SK-N-SH (cell line): ENCODE results near the gene RGSL1.

Source experiments
- CHD2 ChIP-seq: fragments of 150-350 bp; IDR thresholded peaks from 2 replicates; pipeline ENCODE4 v1.6.1; 2018; ENCODE audit warnings: low read length; ENCODE audit not compliant: partially characterized antibody
- EP300 ChIP-seq, 2 experiments: IDR thresholded peaks; 2 replicates each; pipeline versions ENCODE4 v1.4.0 to v1.6.1; 2012; ENCODE audit warnings: borderline replicate concordance in 1 of 2, low read depth in 1 of 2, low read length in 1 of 2
- FOXM1 ChIP-seq: IDR thresholded peaks from 2 replicates; pipeline ENCODE4 v1.4.0; 2012; ENCODE audit warnings: low read depth, mild to moderate bottlenecking
- RAD21 ChIP-seq: IDR thresholded peaks from 2 replicates; pipeline ENCODE4 v1.6.1; 2012; ENCODE audit warnings: mild to moderate bottlenecking, low read length
- RCOR1 ChIP-seq: fragments of 150-350 bp; IDR thresholded peaks from 2 replicates; pipeline ENCODE4 v1.6.1; 2017; ENCODE audit warnings: antibody characterized with exemption, low read length
- SIN3A ChIP-seq: IDR thresholded peaks from 2 replicates; pipeline ENCODE4 v1.6.1; 2012; ENCODE audit warnings: low read depth, mild to moderate bottlenecking, low read length, moderate library complexity, borderline replicate concordance
- SMC3 ChIP-seq: IDR thresholded peaks from 2 replicates; pipeline ENCODE4 v1.6.1; 2012; ENCODE audit warnings: low read depth, low read length, improper control_type of control experiment
- TF ChIP-seq, protein P1 (sequence below): fragments of 200-600 bp; sonication (generic); IDR thresholded peaks from 2 replicates; pipeline ENCODE4 v1.6.1; 2017; ENCODE audit warnings: antibody characterized with exemption, mild to moderate bottlenecking, moderate library complexity
- TF ChIP-seq, protein P2 (sequence below): IDR thresholded peaks from 2 replicates; pipeline ENCODE4; 2012
- TF ChIP-seq, protein P3 (sequence below): IDR thresholded peaks from 2 replicates; pipeline ENCODE4 v1.6.1; 2012; ENCODE audit warnings: mild to moderate bottlenecking, low read depth, low read length, moderate library complexity

DNA sequence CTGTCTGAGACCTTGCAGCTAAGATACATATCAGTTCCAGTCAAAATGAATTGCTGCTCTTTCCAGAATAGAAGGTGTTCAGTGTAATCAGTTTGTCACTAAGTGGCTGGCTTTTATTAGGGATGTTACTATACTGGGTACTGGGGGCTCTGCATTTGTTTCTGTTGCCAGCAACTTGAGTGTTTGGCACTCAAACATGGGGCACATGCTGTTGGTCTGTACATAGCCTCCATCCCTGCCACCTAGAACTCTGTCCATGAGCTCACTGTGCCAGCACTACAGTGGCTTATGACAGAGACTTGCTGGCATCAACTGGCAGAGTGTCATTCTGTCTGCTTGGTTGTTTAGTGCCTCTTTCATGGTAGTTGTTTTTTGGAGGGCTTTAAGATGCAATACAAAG is 45.1 kb downstream of the RGSL1 start:
- TF ChIP-seq, protein P1, sequence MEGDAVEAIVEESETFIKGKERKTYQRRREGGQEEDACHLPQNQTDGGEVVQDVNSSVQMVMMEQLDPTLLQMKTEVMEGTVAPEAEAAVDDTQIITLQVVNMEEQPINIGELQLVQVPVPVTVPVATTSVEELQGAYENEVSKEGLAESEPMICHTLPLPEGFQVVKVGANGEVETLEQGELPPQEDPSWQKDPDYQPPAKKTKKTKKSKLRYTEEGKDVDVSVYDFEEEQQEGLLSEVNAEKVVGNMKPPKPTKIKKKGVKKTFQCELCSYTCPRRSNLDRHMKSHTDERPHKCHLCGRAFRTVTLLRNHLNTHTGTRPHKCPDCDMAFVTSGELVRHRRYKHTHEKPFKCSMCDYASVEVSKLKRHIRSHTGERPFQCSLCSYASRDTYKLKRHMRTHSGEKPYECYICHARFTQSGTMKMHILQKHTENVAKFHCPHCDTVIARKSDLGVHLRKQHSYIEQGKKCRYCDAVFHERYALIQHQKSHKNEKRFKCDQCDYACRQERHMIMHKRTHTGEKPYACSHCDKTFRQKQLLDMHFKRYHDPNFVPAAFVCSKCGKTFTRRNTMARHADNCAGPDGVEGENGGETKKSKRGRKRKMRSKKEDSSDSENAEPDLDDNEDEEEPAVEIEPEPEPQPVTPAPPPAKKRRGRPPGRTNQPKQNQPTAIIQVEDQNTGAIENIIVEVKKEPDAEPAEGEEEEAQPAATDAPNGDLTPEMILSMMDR = no peak
- TF ChIP-seq, protein P2, sequence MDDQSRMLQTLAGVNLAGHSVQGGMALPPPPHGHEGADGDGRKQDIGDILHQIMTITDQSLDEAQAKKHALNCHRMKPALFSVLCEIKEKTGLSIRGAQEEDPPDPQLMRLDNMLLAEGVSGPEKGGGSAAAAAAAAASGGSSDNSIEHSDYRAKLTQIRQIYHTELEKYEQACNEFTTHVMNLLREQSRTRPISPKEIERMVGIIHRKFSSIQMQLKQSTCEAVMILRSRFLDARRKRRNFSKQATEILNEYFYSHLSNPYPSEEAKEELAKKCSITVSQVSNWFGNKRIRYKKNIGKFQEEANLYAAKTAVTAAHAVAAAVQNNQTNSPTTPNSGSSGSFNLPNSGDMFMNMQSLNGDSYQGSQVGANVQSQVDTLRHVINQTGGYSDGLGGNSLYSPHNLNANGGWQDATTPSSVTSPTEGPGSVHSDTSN = no peak
- TF ChIP-seq RCOR1 (no peak), CHD2 (no peak), RAD21 (no peak), FOXM1 (no peak), EP300 (IDR thresholded peaks at IDR 0.05; ENCODE audit: borderline replicate concordance in 1 of 2, low read depth in 1 of 2, low read length in 1 of 2) (no peak), SMC3 (no peak), SIN3A (no peak)
- TF ChIP-seq, protein P3, sequence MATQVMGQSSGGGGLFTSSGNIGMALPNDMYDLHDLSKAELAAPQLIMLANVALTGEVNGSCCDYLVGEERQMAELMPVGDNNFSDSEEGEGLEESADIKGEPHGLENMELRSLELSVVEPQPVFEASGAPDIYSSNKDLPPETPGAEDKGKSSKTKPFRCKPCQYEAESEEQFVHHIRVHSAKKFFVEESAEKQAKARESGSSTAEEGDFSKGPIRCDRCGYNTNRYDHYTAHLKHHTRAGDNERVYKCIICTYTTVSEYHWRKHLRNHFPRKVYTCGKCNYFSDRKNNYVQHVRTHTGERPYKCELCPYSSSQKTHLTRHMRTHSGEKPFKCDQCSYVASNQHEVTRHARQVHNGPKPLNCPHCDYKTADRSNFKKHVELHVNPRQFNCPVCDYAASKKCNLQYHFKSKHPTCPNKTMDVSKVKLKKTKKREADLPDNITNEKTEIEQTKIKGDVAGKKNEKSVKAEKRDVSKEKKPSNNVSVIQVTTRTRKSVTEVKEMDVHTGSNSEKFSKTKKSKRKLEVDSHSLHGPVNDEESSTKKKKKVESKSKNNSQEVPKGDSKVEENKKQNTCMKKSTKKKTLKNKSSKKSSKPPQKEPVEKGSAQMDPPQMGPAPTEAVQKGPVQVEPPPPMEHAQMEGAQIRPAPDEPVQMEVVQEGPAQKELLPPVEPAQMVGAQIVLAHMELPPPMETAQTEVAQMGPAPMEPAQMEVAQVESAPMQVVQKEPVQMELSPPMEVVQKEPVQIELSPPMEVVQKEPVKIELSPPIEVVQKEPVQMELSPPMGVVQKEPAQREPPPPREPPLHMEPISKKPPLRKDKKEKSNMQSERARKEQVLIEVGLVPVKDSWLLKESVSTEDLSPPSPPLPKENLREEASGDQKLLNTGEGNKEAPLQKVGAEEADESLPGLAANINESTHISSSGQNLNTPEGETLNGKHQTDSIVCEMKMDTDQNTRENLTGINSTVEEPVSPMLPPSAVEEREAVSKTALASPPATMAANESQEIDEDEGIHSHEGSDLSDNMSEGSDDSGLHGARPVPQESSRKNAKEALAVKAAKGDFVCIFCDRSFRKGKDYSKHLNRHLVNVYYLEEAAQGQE = no peak
